A673 (cell line): ENCODE measurements around the gene TMEM169. TPM values are rescaled to one million over a fixed set of nuclear protein-coding genes. Genes with fewer than 3 reads are reported as not detected.
A peak's percentile ranks its signal among the peaks of the same experiment; 100 is the strongest.

Experiments
- BruUV-seq: library from RNA; stranded (reverse); fragments of 400-500 nt; replicated peaks from 2 replicates; lab custom pipeline; 2021; lab: Mats Ljungman, UMichigan
- CTCF ChIA-PET: fragments of 300-600 bp; sonication (Branson Sonifier 250); formaldehyde crosslinking; loops from one replicate; lab custom pipeline; 2022; ENCODE audit warnings: antibody characterized with exemption; lab: Charles Lee
- POLR2A ChIA-PET: fragments of 300-600 bp; sonication (Branson Sonifier 250); formaldehyde crosslinking; loops from one replicate; lab custom pipeline; 2022; ENCODE audit warnings: antibody characterized with exemption; ENCODE audit not compliant: low non-redundant PET; lab: Charles Lee
- DNase-seq: peaks from one replicate; pipeline ENCODE4 v3.0.0-alpha.2; 2015; ENCODE audit warnings: low spot score
- H3K27ac ChIP-seq: fragments of 200-600 bp; sonication (generic); 2 replicates; pipeline ENCODE4 v1.5.1; 2016; ENCODE audit warnings: mixed run types, low read depth, mild to moderate bottlenecking, mixed read lengths, antibody characterized with exemption, low read length; ENCODE audit not compliant: poor library complexity, severe bottlenecking
- H3K27me3 ChIP-seq: fragments of 200-600 bp; sonication (generic); replicated peaks from 2 replicates; pipeline ENCODE4 v1.6.1; 2017; ENCODE audit warnings: mixed run types, low read depth, mild to moderate bottlenecking, mixed read lengths, antibody characterized with exemption, low read length; ENCODE audit not compliant: insufficient read depth, poor library complexity
- H3K36me3 ChIP-seq: fragments of 200-600 bp; sonication (generic); 2 replicates; pipeline ENCODE4 v1.6.1; 2016; ENCODE audit warnings: mixed run types, mild to moderate bottlenecking, mixed read lengths, antibody characterized with exemption, low read length; ENCODE audit not compliant: insufficient read depth, poor library complexity, severe bottlenecking
- H3K4me1 ChIP-seq: fragments of 200-600 bp; sonication (generic); 2 replicates; pipeline ENCODE4 v1.6.1; 2017; ENCODE audit warnings: mixed run types, mild to moderate bottlenecking, mixed read lengths, antibody characterized with exemption, low read length; ENCODE audit not compliant: insufficient read depth, poor library complexity, severe bottlenecking
- H3K4me3 ChIP-seq: fragments of 200-600 bp; sonication (generic); 2 replicates; pipeline ENCODE4 v1.5.1; 2016; ENCODE audit warnings: low read depth, mixed run types, mild to moderate bottlenecking, mixed read lengths, low read length; ENCODE audit not compliant: poor library complexity, severe bottlenecking
- H3K9me3 ChIP-seq: fragments of 200-600 bp; sonication (generic); 2 replicates; pipeline ENCODE4 v1.6.1; 2016; ENCODE audit warnings: mixed run types, low read depth, mild to moderate bottlenecking, mixed read lengths, antibody characterized with exemption, low read length; ENCODE audit not compliant: poor library complexity, severe bottlenecking
- CTCF ChIP-seq: fragments of 300-800, 200-600 bp; sonication (generic); conservative IDR thresholded peaks from 2 replicates; pipeline ENCODE4 v1.5.1; 2017; ENCODE audit warnings: low read depth, mild to moderate bottlenecking, antibody characterized with exemption, low read length, moderate library complexity, mixed read lengths
- EZH2 ChIP-seq: fragments of 200-600 bp; sonication (generic); IDR thresholded peaks from 2 replicates; pipeline ENCODE4 v1.6.1; 2017; ENCODE audit warnings: borderline replicate concordance, low read depth, mild to moderate bottlenecking, mixed read lengths, antibody characterized with exemption, low read length; ENCODE audit not compliant: poor library complexity, severe bottlenecking
- intact Hi-C: fragments of 100-400 bp; cut with micrococcal nuclease; formaldehyde crosslinking; loops from one replicate; pipeline ENCODE4 v1.10.0; 2022; ENCODE audit not compliant: unreplicated experiment
- total RNA-seq: library from RNA; stranded (reverse); gene quantifications from 2 replicates; pipeline ENCODE4 v1.2.3, GENCODE V29; 2021

Gene TMEM169
- total RNA-seq, 1 experiment from 2014 or later: 1.1 TPM

GRCh38 chr2:216121255-216121654 is 39.5 kb downstream of the TMEM169 start:
- ChIA-PET POLR2A (no interaction called here), CTCF (no interaction called here)
- no peaks in the 10 kb centered on the region for H3K27me3 ChIP-seq
- peak overlapping the region; percentile 14 for H3K27ac ChIP-seq
- no peak overlapping the region for H3K4me3 ChIP-seq
- intact Hi-C loops: no loop called here
- no peaks in the 10 kb centered on the region for H3K9me3 ChIP-seq
- peaks cover 99% of the 10 kb centered on the region for H3K36me3 ChIP-seq
- peaks cover 40% of the 10 kb centered on the region for H3K4me1 ChIP-seq
- DNase-seq: no peak
- no TSS peak for BruUV-seq
- TF ChIP-seq EZH2 (no peak), CTCF (no peak)

- POLR2A ChIA-PET: no interaction called here
These were observed 45.2 kb downstream of the TMEM169 start for GRCh38 chr2:216126943-216127342.

GRCh38 chr2:216130346-216130971 is 48.7 kb downstream of the TMEM169 start:
- 0 out of 2 replicates have a peak, but pooled peaks have one; percentile 21 for TF ChIP-seq CTCF
- no peak for TF ChIP-seq EZH2
- Histone ChIP-seq H3K27me3 (no peaks in the 10 kb centered on the region), H3K4me3 (no peak overlapping the region), H3K27ac (no peak overlapping the region), H3K4me1 (no peaks in the 10 kb centered on the region), H3K36me3 (peaks cover 97% of the 10 kb centered on the region), H3K9me3 (no peaks in the 10 kb centered on the region)
- intact Hi-C loops: no loop called here
- BruUV-seq: no TSS peak
- DNase-seq: no peak
- ChIA-PET POLR2A (interaction anchor here (0.7 kb wide), 1 partner anchor 18 kb away, joined by 16 read pairs; no protein-coding TSS in a partner anchor), CTCF (no interaction called here)

More at GRCh38 chr2:216126943-216127342, 45.2 kb downstream of the TMEM169 start:
- no peak overlapping the region for H3K27ac ChIP-seq
- BruUV-seq: no TSS peak
- no peak for DNase-seq
- TF ChIP-seq CTCF (no peak), EZH2 (no peak)
- intact Hi-C loops: loop anchor here (5.0 kb wide), 1 partner anchor 35 kb away; no protein-coding TSS in a partner anchor
- CTCF ChIA-PET: no interaction called here
- no peak overlapping the region for H3K4me3 ChIP-seq
- no peaks in the 10 kb centered on the region for H3K27me3 ChIP-seq
- H3K4me1 ChIP-seq: no peaks in the 10 kb centered on the region
- no peaks in the 10 kb centered on the region for H3K9me3 ChIP-seq
- peaks cover 98% of the 10 kb centered on the region for H3K36me3 ChIP-seq
